Measurements from ENCODE around the gene FBXO46. TPM values are rescaled to one million over a fixed set of nuclear protein-coding genes. Genes with fewer than 3 reads are reported as not detected.

FBXO46 gene
- polyA plus RNA-seq, 1 donor = 13.9 TPM

DNA sequence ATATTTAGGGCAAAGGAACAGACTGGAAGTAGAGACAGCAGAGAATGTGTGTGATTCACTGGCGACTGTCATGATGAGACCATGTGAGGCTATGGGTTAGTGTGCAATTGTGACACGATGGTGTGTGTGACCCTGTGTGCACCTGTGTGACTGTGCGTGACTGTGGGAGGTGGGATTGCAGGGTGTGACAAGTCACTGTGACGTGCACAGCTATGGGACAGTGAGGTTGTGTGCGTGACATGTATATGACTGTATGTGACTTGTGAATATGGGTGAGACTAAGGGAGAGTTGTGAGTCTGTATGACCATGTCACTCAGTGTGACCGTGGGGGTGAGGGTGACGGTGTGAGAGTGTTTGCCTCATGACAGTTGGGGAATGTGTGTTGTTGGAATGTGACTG, 66.1 kb downstream of the FBXO46 start:
- Histone ChIP-seq H3K36me3 (ENCODE audit: control insufficient read depth, insufficient read depth, low read length) (no peaks in the 10 kb centered on the region), H3K27ac (ENCODE audit: low read length) (no peak overlapping the region), H3K27me3 (ENCODE audit: control insufficient read depth, insufficient read depth, low read length) (peaks cover 39% of the 10 kb centered on the region), H3K9me3 (ENCODE audit: control insufficient read depth, low read depth, low read length) (no peaks in the 10 kb centered on the region), H3K4me3 (ENCODE audit: low read length) (no peak overlapping the region), H3K4me1 (ENCODE audit: control insufficient read depth, insufficient read depth, low read length) (peaks cover 20% of the 10 kb centered on the region)
- no peak for DNase-seq
- 100% methylated on average over 1 of the region's 7 CpGs for WGBS (ENCODE audit: insufficient coverage, low lambda C conversion rate)

DNA sequence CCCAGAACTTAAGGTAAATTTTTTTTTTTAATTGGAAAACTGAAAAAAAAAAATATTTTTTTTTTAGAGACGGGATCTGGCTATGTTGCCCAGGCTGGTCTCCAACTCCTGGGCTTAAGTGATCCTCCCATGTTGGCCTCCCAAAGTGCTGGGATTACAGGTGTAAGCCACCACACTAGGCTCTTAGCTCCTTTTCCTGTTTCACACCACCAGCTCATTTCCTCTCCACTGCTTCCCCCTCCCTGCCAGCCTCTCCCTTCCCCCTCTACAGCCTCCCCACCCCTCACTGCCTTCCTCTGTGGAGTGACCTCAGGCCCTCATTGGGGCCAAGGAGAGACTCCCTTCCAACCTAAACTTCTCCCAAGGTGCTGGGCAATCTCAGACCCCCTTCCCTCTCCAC, 66.9 kb downstream of the FBXO46 start:
- Histone ChIP-seq H3K36me3 (ENCODE audit: control insufficient read depth, insufficient read depth, low read length) (no peaks in the 10 kb centered on the region), H3K9me3 (ENCODE audit: control insufficient read depth, low read depth, low read length) (no peaks in the 10 kb centered on the region), H3K27ac (ENCODE audit: low read length) (no peak overlapping the region), H3K4me3 (ENCODE audit: low read length) (no peak overlapping the region), H3K4me1 (ENCODE audit: control insufficient read depth, insufficient read depth, low read length) (peaks cover 12% of the 10 kb centered on the region), H3K27me3 (ENCODE audit: control insufficient read depth, insufficient read depth, low read length) (peaks cover 36% of the 10 kb centered on the region)
- no CpG with 5 or more reads among the region's 1 CpG for WGBS (ENCODE audit: insufficient coverage, low lambda C conversion rate)
- DNase-seq = no peak

DNA sequence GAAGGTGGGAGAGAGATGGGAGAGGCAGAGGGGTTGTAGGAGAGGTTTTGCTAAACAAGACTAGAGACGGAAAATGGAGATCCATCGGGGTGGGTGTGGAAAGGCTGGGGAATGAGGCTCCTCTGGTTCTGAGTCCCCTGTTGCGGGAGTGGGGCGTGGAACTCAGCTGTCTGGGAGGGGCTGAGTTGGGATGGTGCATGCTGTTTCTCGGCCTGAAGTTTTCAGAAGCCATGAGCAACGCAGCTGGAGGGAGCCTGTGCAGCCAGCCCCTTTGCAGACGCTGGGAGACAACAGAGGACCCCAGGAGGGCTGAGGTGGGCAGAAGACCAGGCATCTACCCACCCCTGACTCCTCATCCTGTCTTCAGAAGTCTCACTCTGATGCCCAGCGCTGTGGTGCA, 70.1 kb downstream of the FBXO46 start:
- Histone ChIP-seq H3K36me3 (ENCODE audit: control insufficient read depth, insufficient read depth, low read length) (no peaks in the 10 kb centered on the region), H3K9me3 (ENCODE audit: control insufficient read depth, low read depth, low read length) (no peaks in the 10 kb centered on the region), H3K4me1 (ENCODE audit: control insufficient read depth, insufficient read depth, low read length) (no peaks in the 10 kb centered on the region), H3K27me3 (ENCODE audit: control insufficient read depth, insufficient read depth, low read length) (peaks cover 21% of the 10 kb centered on the region), H3K4me3 (ENCODE audit: low read length) (no peak overlapping the region), H3K27ac (ENCODE audit: low read length) (no peak overlapping the region)
- no CpG with 5 or more reads among the region's 8 CpGs for WGBS (ENCODE audit: insufficient coverage, low lambda C conversion rate)
- DNase-seq = no peak

Other genes starting within 250 kb of the FBXO46 start
- 6.9 TPM for gene RTN2, start 233.8 kb downstream of the FBXO46 start, polyA plus RNA-seq
- 1.0 TPM for gene PPM1N, start 232.5 kb downstream of the FBXO46 start, polyA plus RNA-seq
- 60.4 TPM for gene VASP, start 223.4 kb downstream of the FBXO46 start, polyA plus RNA-seq
- 8.7 TPM for gene OPA3, start 146.1 kb downstream of the FBXO46 start, polyA plus RNA-seq
- gene GPR4, start 128.7 kb downstream of the FBXO46 start, polyA plus RNA-seq = 0.66 TPM
- 24.4 TPM for gene EML2, start 91.5 kb downstream of the FBXO46 start, polyA plus RNA-seq
- 8.1 TPM for gene GIPR, start 62.7 kb downstream of the FBXO46 start, polyA plus RNA-seq
- 249 TPM for gene SNRPD2, start 38.9 kb downstream of the FBXO46 start, polyA plus RNA-seq
- 8.1 TPM for gene QPCTL, start 38.2 kb downstream of the FBXO46 start, polyA plus RNA-seq
- gene MEIOSIN, start 2.5 kb upstream of the FBXO46 start, polyA plus RNA-seq = not detected
- 9.3 TPM for gene SIX5, start 38.4 kb upstream of the FBXO46 start, polyA plus RNA-seq
- 49.4 TPM for gene DMPK, start 51.6 kb upstream of the FBXO46 start, polyA plus RNA-seq
- 24.4 TPM for gene DMWD, start 61.9 kb upstream of the FBXO46 start, polyA plus RNA-seq
- 0.01 TPM for gene RSPH6A, start 84.4 kb upstream of the FBXO46 start, polyA plus RNA-seq
- 65.0 TPM for gene SYMPK, start 132.3 kb upstream of the FBXO46 start, polyA plus RNA-seq
- gene FOXA3, start 133.4 kb upstream of the FBXO46 start, polyA plus RNA-seq = 21.3 TPM
- 21.1 TPM for gene IRF2BP1, start 155.2 kb upstream of the FBXO46 start, polyA plus RNA-seq
- 8.9 TPM for gene MYPOP, start 171.7 kb upstream of the FBXO46 start, polyA plus RNA-seq
- gene NANOS2, start 183.9 kb upstream of the FBXO46 start, polyA plus RNA-seq = not detected
- 2.5 TPM for gene NOVA2, start 243.0 kb upstream of the FBXO46 start, polyA plus RNA-seq